Activated CD4-positive, alpha-beta memory T cell treated with anti-CD3 and anti-CD28 coated beads for 36 hours (primary cell): Measurements from ENCODE around the gene RNF14. TPM values are rescaled to one million over a fixed set of nuclear protein-coding genes. Genes with fewer than 3 reads are reported as not detected.

ENCODE experiments used
- CTCF ChIA-PET: fragments of 350-600 bp; sonication (Branson Sonifier 250); formaldehyde crosslinking; loops from one replicate; lab custom pipeline; 2021; ENCODE audit warnings: antibody characterized with exemption, inconsistent platforms; lab: Charles Lee
- POLR2A ChIA-PET: fragments of 350-600 bp; sonication (Branson Sonifier 250); formaldehyde crosslinking; loops from one replicate; lab custom pipeline; 2021; ENCODE audit warnings: antibody characterized with exemption; lab: Charles Lee
- DNase-seq: peaks from one replicate; pipeline ENCODE4 v3.0.0-alpha.2; 2020
- H3K27ac Mint-ChIP-seq: one replicate; pipeline ENCODE4 v1.8.0; 2021; ENCODE audit warnings: mixed read lengths
- H3K27me3 Mint-ChIP-seq: one replicate; pipeline ENCODE4 v1.8.0; 2021; ENCODE audit warnings: mixed read lengths
- H3K36me3 Mint-ChIP-seq: one replicate; pipeline ENCODE4 v1.8.0; 2021; ENCODE audit warnings: mixed read lengths
- H3K4me1 Mint-ChIP-seq: one replicate; pipeline ENCODE4 v1.8.0; 2021; ENCODE audit warnings: low read depth, mixed read lengths
- H3K4me3 Mint-ChIP-seq: one replicate; pipeline ENCODE4 v1.8.0; 2021; ENCODE audit warnings: mild to moderate bottlenecking, mixed read lengths
- H3K9me3 Mint-ChIP-seq: one replicate; pipeline ENCODE4 v1.8.0; 2021; ENCODE audit warnings: mixed read lengths
- intact Hi-C: fragments of 100-400 bp; cut with micrococcal nuclease; formaldehyde crosslinking; loops from one replicate; pipeline ENCODE4 v1.15.1; 2023
- total RNA-seq, 2 experiments: library from RNA; stranded (reverse); gene quantifications; one replicate each; pipeline ENCODE4 v1.2.3, GENCODE V29; 2021

RNF14 gene
- total RNA-seq, 2 experiments from 2014 or later: 34.6 to 39.5 TPM

DNA sequence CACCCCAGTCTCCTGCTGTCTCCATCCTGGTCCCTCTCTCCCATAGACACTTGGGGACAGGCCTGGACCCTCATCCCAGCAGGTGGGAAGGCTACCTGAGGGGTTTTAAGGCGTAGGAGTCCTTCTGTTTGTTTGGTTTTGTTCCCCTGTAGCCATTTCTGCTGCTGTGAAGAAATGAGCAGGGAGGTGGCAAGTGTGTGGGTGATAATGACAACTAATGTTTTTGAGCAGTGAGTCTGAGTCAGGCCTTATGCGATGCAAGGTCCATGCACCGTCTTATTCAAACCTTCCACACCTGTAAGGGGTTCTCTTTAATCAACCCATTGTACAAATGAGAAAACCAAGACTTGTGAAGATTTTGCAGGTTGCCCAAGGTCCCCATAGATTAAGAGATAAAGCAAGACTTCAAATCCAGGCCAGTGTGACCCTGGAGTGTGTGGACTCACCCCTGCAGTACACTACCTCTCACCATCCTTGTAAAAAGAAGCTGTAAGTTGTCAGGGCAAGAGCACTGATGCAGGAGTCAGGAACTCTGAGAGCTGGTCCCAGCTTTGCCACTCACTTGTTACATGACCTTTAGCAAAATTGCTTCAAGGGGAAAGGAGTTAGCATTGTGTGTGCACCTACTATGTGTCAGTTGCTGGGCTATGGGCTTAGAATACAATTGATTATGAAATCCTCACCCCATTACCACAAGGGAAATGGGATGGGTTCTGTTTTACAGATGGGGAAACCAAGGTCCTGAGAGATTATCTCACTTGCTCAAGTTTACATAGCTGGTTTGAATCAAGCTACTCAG lies 18.5 kb upstream of the RNF14 start:
- Mint-ChIP-seq H3K4me1 (peaks cover 6% of the 10 kb centered on the region), H3K4me3 (no peak overlapping the region), H3K36me3 (no peaks in the 10 kb centered on the region), H3K27me3 (no peaks in the 10 kb centered on the region), H3K9me3 (no peaks in the 10 kb centered on the region), H3K27ac (no peak overlapping the region)
- no peak for DNase-seq
- intact Hi-C loops: no loop called here
- CTCF ChIA-PET: interaction anchor here (2.4 kb wide), 1 partner anchor 10 kb away, joined by 16 read pairs; no protein-coding TSS in a partner anchor
- POLR2A ChIA-PET: no interaction called here

DNA sequence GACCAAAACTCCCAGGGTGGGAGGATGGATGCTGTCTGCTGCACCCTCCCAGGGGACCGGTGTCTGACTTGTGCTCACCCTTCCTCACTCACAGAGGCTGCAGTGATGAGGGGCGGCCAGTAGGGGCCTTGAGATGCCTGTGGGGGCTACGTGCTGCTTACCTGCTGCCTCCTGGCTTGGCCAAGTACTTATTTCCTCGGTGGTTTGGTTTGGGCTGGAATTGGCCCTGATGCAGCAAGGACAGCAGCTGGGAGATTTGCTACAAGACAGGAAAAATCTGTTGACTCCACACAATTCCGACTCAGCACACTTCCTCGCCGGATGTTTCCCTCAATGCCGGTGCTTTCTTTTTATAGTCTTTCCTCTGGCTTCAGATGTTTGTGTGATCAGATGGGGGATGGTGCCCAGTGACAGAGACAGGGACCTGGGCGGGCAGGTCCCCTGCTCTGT lies 17.5 kb upstream of the RNF14 start:
- Mint-ChIP-seq H3K4me1 (peaks cover 6% of the 10 kb centered on the region), H3K27me3 (no peaks in the 10 kb centered on the region), H3K27ac (no peak overlapping the region), H3K9me3 (no peaks in the 10 kb centered on the region), H3K4me3 (no peak overlapping the region), H3K36me3 (no peaks in the 10 kb centered on the region)
- intact Hi-C loops: no loop called here
- POLR2A ChIA-PET: no interaction called here
- CTCF ChIA-PET: interaction anchor here (2.4 kb wide), 1 partner anchor 9 kb away, joined by 16 read pairs; no protein-coding TSS in a partner anchor
- DNase-seq: peak; percentile 36

DNA sequence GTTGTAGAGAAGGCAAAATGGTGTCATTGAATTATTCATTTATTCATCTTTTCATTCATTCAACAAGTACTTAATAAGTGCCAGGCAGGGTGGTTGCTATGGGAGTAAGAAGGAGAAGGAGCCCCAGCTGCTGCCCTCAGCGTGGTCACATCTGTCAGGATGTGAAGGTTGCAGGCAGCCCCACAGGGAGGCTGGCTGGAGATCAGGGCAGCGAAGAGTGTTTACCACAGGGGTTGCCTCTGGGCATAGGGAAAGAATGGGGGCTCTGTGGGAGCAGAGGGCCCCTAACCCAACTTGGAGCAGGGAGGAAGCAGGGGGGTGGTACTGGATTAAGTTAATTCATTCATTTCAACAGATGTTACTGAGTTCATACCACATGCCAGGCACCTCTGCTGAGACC lies 16.9 kb upstream of the RNF14 start:
- peaks cover 6% of the 10 kb centered on the region for H3K4me1 Mint-ChIP-seq
- intact Hi-C loops: no loop called here
- no peaks in the 10 kb centered on the region for H3K36me3 Mint-ChIP-seq
- ChIA-PET POLR2A (no interaction called here), CTCF (interaction anchor here (0.9 to 2.4 kb wide), 2 partner anchors 9 kb away, joined by 3 to 16 read pairs; no protein-coding TSS in a partner anchor)
- no peak overlapping the region for H3K27ac Mint-ChIP-seq
- H3K4me3 Mint-ChIP-seq: no peak overlapping the region
- no peaks in the 10 kb centered on the region for H3K9me3 Mint-ChIP-seq
- DNase-seq: no peak
- H3K27me3 Mint-ChIP-seq: no peaks in the 10 kb centered on the region

DNA sequence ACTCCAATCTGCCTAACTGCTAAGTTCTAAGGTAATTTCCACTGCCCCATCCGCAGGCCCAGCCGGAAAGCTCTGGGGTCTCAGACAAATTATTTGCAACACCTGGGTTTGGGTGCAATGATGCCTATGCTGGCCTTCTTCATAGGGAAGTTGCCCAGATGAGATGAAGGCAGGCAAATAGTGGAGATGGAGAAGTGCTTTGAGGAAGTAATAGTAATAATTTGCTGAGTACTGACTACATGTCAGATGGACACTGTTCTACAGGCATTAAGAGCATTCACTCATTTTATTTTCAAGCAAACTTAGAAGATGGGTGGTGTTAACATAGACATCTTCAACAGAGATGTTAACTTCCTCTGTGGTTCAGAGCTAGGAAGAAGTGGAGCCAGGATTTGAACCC lies 14.7 kb upstream of the RNF14 start:
- no peak for DNase-seq
- peaks cover 24% of the 10 kb centered on the region for H3K4me1 Mint-ChIP-seq
- ChIA-PET CTCF (interaction anchor here (0.9 to 1.2 kb wide), 2 partner anchors 75 to 289 kb away, joined by 3 read pairs; no protein-coding TSS in a partner anchor), POLR2A (no interaction called here)
- H3K27me3 Mint-ChIP-seq: no peaks in the 10 kb centered on the region
- H3K27ac Mint-ChIP-seq: no peak overlapping the region
- no peak overlapping the region for H3K4me3 Mint-ChIP-seq
- H3K36me3 Mint-ChIP-seq: no peaks in the 10 kb centered on the region
- H3K9me3 Mint-ChIP-seq: no peaks in the 10 kb centered on the region
- intact Hi-C loops: no loop called here

DNA sequence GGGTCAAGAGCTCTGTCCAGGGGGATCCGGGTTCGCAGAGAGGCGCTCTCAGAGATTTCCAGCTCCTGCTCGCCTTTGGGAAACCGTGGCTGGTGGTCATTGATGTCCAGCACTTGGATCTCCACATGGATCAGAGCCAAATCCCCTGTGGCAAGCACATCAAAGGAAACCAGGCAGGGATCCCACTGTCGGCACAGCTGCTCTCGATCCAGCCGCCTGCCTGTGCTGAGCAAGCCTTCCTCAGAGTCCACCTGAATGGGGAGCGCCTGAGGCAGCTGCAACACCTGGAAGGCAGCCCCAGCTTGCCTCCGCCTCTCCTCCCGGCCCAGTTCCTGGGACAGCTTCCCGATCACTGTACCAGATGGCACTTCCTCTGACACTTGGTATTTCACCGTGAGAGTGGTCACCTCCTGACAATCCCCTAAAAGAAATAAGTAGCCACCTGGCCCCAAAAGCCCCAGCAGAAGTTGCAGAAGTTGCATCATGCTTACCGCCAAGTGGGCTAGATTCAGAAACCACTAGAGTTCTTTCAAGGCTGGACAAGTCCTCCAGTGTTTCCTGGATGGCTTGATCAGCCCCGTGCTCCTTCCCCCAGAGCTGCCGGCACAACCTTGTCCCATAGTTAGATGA lies 11.4 kb upstream of the RNF14 start:
- ChIA-PET CTCF (interaction anchor here (0.8 to 7.5 kb wide), 9 partner anchors 12 to 292 kb away, joined by 3 to 277 read pairs (median 32); partner anchors contain the start of genes PCDH1 and RNF14), POLR2A (interaction anchor here (0.9 to 4.4 kb wide), 3 partner anchors 12 to 264 kb away, joined by 3 to 36 read pairs (median 10); partner anchors contain the start of genes DELE1 and RNF14)
- Mint-ChIP-seq H3K36me3 (no peaks in the 10 kb centered on the region), H3K27me3 (no peaks in the 10 kb centered on the region), H3K9me3 (no peaks in the 10 kb centered on the region), H3K27ac (peak overlapping the region; percentile 10), H3K4me3 (peak overlapping the region; percentile 54), H3K4me1 (peaks cover 39% of the 10 kb centered on the region)
- DNase-seq: no peak
- intact Hi-C loops: no loop called here

DNA sequence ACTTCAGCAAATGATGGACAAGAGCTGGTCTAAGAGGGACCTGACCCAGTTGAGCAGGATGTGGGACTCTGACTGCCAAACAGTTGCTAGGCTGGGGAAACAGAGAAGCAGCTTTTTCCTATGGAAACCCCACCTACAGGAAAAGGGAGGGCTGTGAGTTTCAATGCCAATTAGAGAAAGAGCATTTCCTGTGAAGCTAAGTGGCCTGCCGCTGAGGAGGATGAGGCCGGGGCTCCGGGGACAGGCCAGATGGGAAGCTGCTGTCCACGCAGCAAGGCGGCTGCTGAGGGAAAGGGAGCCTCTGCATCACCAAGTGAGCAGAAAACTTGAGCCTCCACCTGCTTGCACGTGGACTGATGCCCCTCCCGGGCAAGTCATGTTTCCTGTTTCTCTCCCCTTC lies 10.8 kb upstream of the RNF14 start, which contains the start of gene PCDH12:
TSS of gene PCDH12 (minus strand) at position 90 of the 400 bp plus-strand sequence. CDS start 351 bp downstream, outside the sequence.
- peak; percentile 55 for DNase-seq
- H3K4me3 Mint-ChIP-seq: peak within 1 kb of the TSS; percentile 54
- intact Hi-C loops: no loop called here
- CTCF ChIA-PET: interaction anchor here (1.0 to 7.5 kb wide), 7 partner anchors 11 to 292 kb away, joined by 3 to 277 read pairs (median 59); partner anchors contain the start of genes PCDH1 and RNF14
- no peaks in the 10 kb centered on the region for H3K36me3 Mint-ChIP-seq
- peak within 1 kb of the TSS; percentile 18 for H3K27ac Mint-ChIP-seq
- POLR2A ChIA-PET: interaction anchor here (0.6 to 4.4 kb wide), 5 partner anchors 12 to 265 kb away, joined by 3 to 36 read pairs (median 3); partner anchors contain the start of genes DELE1 and RNF14
- no peaks in the 10 kb centered on the region for H3K27me3 Mint-ChIP-seq
- no peaks in the 10 kb centered on the region for H3K9me3 Mint-ChIP-seq
- H3K4me1 Mint-ChIP-seq: peaks cover 39% of the 10 kb centered on the region

GRCh38 chr5:141958546-141959172 lies 10.2 kb upstream of the RNF14 start:
- peak overlapping the region; percentile 18 for H3K27ac Mint-ChIP-seq
- H3K4me1 Mint-ChIP-seq: peaks cover 39% of the 10 kb centered on the region
- no peaks in the 10 kb centered on the region for H3K36me3 Mint-ChIP-seq
- ChIA-PET POLR2A (interaction anchor here (0.6 to 4.4 kb wide), 5 partner anchors 11 to 266 kb away, joined by 3 to 36 read pairs (median 10); partner anchors contain the start of genes DELE1 and RNF14), CTCF (interaction anchor here (1.3 to 7.5 kb wide), 7 partner anchors 10 to 293 kb away, joined by 10 to 277 read pairs (median 59); partner anchors contain the start of genes PCDH1 and RNF14)
- peak overlapping the region; percentile 54 for H3K4me3 Mint-ChIP-seq
- H3K27me3 Mint-ChIP-seq: no peaks in the 10 kb centered on the region
- DNase-seq: peak; percentile 67
- intact Hi-C loops: no loop called here
- no peaks in the 10 kb centered on the region for H3K9me3 Mint-ChIP-seq

DNA sequence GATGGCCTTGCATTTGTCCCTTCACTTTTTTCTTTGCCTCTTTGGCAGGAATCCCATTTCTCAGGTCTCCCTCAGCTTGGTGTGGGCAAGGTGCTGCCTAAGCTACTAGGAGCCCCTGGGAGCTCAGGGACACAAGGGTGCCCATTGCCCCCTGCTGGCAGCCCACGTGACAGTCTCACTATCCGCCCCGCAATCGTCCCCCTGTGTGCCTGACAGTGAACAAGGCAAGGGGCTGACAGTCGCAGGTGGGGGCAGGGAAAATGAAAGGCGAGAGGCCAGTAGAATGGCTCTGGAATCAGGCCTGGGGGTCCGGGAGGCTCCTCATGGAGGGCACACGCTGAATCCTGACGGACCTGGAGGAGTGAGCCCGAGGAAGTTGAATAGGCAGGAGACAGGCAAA lies 8.9 kb upstream of the RNF14 start:
- Mint-ChIP-seq H3K27ac (no peak overlapping the region), H3K36me3 (no peaks in the 10 kb centered on the region), H3K9me3 (no peaks in the 10 kb centered on the region), H3K4me3 (no peak overlapping the region), H3K27me3 (no peaks in the 10 kb centered on the region), H3K4me1 (peaks cover 39% of the 10 kb centered on the region)
- DNase-seq: peak; percentile 43
- CTCF ChIA-PET: interaction anchor here (0.6 to 7.5 kb wide), 50 partner anchors 9 to 928 kb away, joined by 3 to 277 read pairs (median 6); partner anchors contain the start of genes ARAP3, DELE1, FCHSD1 and PCDH1
- POLR2A ChIA-PET: interaction anchor here (1.5 to 4.4 kb wide), 3 partner anchors 10 to 267 kb away, joined by 9 to 36 read pairs (median 21); partner anchors contain the start of genes DELE1 and RNF14
- intact Hi-C loops: loop anchor here (1.0 to 10.0 kb wide), 5 partner anchors 36 to 635 kb away; partner anchors contain the start of genes PCDH1 and TAF7

GRCh38 chr5:141960449-141961323 lies 8.2 kb upstream of the RNF14 start:
- CTCF ChIA-PET: interaction anchor here (0.5 to 7.5 kb wide), 72 partner anchors 8 to 928 kb away, joined by 3 to 277 read pairs (median 4); partner anchors contain the start of genes ARAP3, DELE1, FCHSD1 and GNPDA1
- intact Hi-C loops: loop anchor here (1.0 to 10.0 kb wide), 5 partner anchors 36 to 636 kb away; partner anchors contain the start of genes PCDH1 and TAF7
- POLR2A ChIA-PET: interaction anchor here (0.6 to 4.4 kb wide), 5 partner anchors 9 to 268 kb away, joined by 3 to 36 read pairs (median 9); partner anchors contain the start of genes DELE1 and RNF14
- DNase-seq: peak; percentile 95
- peaks cover 39% of the 10 kb centered on the region for H3K4me1 Mint-ChIP-seq
- no peaks in the 10 kb centered on the region for H3K27me3 Mint-ChIP-seq
- peak overlapping the region; percentile 71 for H3K27ac Mint-ChIP-seq
- H3K36me3 Mint-ChIP-seq: no peaks in the 10 kb centered on the region
- H3K9me3 Mint-ChIP-seq: no peaks in the 10 kb centered on the region
- H3K4me3 Mint-ChIP-seq: no peak overlapping the region

DNA sequence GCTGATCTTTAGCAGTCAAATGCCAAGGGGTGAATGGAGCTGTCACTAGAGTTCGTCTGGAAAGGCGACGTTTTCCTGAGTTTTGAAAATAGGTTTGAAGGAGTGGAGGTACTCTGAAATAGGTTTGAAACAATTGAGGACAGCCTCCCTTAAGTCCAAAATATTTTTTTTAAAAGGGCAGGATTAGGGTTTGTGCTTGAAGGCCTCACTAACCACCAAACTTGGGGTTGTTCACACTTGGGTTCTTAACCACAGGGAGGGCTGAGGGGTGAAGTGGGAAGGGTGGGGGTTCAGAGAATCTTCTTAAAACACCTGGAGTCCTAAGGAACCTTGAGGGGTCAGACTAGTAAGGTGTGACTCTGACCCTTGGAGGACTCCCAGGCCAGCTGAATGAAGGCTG lies 7.4 kb upstream of the RNF14 start:
- CTCF ChIA-PET: interaction anchor here (0.5 to 7.5 kb wide), 64 partner anchors 9 to 810 kb away, joined by 3 to 277 read pairs (median 5); partner anchors contain the start of genes ARAP3, DELE1, FCHSD1 and GNPDA1
- no peaks in the 10 kb centered on the region for H3K9me3 Mint-ChIP-seq
- H3K36me3 Mint-ChIP-seq: no peaks in the 10 kb centered on the region
- DNase-seq: no peak
- peak overlapping the region; percentile 71 for H3K27ac Mint-ChIP-seq
- intact Hi-C loops: loop anchor here (2.0 to 10.0 kb wide), 3 partner anchors 73 to 637 kb away; partner anchors contain the start of genes PCDH1 and TAF7
- H3K4me3 Mint-ChIP-seq: no peak overlapping the region
- POLR2A ChIA-PET: interaction anchor here (0.6 to 4.4 kb wide), 4 partner anchors 8 to 269 kb away, joined by 3 to 36 read pairs (median 15); partner anchors contain the start of genes DELE1 and RNF14
- H3K4me1 Mint-ChIP-seq: peaks cover 39% of the 10 kb centered on the region
- H3K27me3 Mint-ChIP-seq: no peaks in the 10 kb centered on the region
